ENCODE data around the gene SERPING1.

SERPING1 gene

DNA sequence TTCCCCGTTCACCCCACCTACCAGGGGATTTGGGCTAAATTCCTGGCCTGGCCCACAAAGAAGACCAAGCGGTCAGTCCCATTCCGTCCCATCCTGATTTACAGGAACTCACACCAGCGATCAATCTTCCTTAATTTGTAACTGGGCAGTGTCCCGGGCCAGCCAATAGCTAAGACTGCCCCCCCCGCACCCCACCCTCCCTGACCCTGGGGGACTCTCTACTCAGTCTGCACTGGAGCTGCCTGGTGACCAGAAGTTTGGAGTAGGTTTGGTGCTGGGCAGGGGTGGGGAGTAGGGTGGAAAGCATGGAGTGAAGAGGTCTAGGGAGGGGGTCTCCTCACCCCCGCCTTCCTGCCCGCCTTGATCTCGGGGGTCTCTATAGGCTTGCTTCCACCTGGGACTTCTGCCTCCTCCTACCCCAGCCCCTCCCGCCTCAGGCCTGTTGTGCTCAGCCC, at the start of gene SERPING1:
Gene SERPING1 (plus strand): TSS at position 225 of the 455 bp plus-strand sequence. CDS start 586 bp downstream, outside the sequence.
- DNase-seq: no peak

DNA sequence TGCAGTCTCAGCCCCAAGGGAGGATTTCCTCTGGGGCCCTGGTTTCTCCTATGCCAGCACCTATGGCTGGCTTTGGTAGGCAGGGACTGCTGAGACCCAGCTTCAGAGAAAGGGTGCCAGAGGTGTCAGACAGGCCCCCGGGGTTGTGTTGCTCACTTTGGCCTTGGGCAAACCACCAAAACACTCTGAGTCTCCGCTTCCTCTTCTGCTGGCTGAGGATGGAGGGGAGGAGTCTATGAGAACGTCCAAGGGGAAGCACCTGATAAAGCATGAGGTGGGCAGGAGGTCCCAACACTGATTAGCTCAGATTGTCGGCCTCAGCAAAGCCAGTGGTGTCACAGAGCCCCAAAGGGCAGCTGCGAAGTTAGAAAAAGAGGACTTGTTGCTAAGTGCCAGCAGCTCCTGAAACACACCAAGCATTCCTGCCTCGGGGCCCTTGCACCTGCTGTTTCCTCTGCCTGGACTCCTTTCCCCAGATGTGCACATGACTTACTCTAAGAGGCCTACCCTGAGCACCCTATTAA, 49.6 kb upstream of the SERPING1 start:
- peak; percentile 9 for DNase-seq

DNA sequence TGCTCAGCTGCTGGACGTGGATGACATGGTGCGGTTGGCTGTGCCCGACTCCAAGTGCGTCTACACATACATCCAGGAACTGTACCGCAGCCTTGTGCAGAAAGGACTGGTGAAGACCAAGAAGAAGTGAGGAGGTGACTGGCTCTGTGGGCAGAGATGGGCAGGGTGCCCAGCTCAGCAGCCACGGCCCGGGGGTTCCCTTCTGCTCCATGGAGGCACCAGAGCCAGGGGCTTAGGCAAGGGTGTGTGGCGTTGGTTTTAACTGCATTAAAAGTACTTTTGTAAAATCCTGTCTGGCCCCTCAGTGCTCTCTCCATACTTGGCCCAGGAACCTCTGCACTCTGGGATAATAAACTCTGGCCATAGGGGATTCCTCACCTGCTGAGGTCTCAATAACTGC, 47.5 kb upstream of the SERPING1 start:
- no peak for DNase-seq

DNA sequence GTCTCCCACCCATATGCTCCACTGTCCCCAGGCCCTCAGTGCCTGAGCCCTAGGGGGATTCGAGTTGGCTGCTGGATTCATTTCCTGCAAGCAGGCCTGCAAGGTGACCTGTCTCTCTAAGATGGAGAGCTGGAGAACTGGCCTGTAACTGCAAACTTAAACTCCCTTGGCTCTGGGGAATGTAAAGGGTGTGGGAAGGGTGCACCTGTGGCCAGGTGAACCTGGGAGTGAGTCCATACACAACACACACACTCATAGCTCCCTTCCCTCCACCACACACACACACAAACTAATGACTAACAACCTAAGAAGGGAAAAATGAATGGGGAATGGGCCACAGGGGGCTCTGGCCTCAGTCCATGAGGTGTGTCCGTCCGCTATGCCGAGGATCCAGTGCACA, 45.5 kb upstream of the SERPING1 start:
- no peak for DNase-seq

DNA sequence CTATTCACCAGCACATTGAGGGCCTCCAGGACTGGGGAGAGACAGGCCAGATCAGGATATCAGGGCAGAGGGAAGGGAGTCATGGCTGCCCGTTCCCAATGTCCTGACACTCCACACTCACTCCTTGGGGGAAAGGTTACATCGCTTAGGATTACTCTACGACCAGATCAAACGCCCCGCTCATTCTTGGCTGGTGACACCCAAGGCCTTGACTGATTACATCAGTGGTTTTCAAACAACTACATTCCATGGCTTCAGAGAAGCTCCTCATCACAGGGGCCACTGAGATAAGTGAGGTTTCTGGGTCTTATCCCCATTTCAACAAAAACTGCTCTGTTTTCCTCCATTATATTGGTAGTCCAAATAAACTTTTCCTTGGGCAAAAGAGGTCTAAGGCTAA, 45.0 kb upstream of the SERPING1 start:
- DNase-seq: no peak

DNA sequence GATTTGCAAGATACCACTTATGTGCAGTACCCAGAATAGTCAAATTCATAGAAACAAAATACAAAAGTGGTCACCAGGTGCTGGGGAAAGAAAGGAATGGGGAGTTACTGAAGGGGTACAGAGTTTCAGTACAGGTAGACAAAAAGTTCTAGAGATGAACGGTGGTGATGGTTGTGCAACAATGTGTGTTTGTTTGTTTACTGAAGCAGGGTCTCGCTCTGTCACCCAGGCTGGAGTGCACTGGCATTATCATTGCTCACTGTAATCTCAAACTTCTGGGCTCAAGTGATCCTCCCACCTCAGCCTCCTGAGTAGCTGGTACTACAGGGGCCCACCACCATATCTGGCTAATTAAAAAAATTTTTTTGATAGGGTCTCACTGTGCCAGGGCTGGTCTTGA, 42.1 kb upstream of the SERPING1 start:
- DNase-seq: no peak

DNA sequence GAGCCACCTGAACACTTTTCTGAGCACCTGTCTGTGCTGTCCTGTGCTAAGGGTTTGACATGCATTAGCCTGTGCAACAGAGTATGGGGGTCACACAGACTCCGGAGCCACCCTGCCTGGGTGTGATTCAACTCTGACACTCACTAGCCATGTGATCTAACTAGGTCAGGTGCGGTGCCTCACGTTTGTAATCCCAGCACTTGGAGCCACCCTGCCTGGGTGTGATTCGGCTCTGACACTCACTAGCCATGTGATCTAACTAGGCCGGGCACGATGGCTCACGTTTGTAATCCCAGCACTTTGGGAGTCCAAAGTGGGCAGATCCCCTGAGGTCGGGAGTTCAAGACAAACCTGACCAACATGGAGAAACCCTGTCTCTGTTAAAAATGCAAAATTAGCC, 41.4 kb upstream of the SERPING1 start:
- no peak for DNase-seq

DNA sequence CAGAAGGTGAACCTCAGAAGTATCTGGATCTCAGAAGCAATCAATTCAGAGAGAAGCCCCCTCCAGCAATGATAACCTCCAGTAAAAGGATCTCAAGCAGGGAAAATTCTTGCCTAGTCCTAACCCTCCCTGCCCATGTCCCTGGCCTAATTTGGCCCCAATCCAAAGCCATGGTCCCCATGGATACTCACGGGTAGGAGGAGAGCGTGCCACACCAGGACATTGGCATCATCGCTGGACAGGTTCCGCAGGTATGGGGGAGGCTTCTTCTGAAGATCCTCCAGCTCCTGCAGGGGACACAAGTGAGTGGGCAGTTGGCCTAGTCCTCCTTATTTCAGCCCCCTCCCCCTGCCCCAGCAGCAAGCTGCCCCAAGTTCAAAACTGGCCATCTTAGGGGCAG, 37.3 kb upstream of the SERPING1 start:
- no peak for DNase-seq

DNA sequence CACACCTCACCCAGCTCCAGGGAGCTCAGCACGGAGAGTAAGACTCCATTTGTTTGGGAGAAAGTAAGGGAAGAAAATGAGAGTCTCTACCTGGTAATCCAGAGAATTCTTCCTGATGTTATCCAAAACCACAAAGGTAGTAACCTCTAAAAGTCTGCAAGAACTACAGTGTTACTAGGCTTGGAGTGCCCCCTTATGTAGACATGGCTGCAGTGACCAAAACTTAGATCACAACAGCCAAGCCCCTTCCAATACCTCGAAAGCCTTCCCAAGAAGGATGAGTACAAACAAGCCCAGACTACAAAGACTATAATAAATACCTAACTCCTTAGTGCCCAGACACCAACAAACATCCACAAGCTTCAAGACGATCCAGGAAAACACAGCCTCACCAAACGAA, 34.9 kb upstream of the SERPING1 start:
- no peak for DNase-seq

DNA sequence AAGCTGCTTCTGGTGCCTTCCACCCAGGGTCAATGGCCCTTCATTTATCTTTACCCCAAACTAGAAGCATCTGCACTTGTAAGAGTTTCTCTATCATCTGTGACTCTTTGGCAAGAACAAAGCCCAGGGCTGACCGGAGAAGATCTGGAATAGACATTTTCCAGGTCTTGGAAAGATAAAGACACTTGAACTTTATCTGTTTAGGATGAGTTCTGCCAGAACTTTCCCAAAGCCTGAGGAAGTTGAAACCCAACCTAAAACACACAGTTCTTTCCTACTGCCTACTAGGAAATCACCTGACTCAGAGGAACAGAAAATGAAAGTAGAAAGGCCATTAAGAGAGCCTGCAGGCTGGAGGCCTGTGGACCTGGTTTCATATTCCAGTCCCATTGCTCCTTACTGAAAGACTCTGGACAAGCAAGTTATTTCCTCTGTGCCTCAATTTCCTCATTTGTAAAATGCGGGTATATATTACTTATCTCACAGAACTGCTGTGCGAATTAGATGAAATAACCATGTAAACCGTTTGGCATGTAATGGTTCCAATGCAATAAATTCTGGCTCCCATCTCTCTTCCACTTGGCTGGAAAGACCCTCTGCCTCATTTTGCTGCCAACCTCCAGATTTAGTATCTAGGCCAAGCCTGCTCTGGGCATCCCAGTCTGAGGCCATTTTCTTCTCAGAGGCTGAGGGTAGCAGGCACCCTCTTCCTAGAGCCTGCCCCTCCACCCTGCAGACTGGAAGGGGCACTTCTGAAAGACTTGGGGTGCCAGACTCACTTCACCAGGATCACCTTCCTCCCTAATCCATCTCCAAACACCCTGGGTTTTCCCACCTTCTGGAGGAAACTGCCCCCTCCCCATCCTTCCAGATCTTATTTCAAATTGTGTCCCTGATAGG, 31.2 kb upstream of the SERPING1 start:
- DNase-seq: no peak

DNA sequence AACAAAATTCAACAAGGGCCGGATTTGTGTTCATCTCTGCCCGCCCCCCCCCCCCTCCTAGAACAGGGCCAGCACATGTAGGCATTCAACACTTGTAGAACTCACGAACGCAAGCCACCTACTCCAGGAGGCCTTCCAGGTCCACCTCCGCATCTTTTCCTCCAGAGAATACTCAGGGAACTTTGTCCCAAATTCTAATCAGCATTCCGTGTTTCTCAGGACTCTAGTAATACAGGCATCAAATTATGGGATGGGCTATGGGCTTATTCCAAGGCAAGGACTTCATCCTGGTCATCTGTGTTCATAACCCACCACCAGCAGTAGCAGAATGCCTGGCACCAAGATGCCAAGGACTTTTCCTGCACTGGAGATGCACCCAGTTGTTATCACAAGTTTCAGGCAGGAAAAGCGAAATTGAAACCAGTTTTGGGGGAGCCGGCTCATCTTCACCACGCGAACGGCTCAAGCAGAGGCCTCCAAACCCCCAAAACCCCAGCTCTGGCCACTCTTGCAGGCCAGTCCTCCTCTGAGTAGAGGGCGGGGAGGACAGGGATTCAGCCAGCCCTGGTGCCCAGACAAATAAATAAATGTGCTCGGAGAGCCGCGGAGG, 30.5 kb upstream of the SERPING1 start:
- DNase-seq: peak; percentile 13

DNA sequence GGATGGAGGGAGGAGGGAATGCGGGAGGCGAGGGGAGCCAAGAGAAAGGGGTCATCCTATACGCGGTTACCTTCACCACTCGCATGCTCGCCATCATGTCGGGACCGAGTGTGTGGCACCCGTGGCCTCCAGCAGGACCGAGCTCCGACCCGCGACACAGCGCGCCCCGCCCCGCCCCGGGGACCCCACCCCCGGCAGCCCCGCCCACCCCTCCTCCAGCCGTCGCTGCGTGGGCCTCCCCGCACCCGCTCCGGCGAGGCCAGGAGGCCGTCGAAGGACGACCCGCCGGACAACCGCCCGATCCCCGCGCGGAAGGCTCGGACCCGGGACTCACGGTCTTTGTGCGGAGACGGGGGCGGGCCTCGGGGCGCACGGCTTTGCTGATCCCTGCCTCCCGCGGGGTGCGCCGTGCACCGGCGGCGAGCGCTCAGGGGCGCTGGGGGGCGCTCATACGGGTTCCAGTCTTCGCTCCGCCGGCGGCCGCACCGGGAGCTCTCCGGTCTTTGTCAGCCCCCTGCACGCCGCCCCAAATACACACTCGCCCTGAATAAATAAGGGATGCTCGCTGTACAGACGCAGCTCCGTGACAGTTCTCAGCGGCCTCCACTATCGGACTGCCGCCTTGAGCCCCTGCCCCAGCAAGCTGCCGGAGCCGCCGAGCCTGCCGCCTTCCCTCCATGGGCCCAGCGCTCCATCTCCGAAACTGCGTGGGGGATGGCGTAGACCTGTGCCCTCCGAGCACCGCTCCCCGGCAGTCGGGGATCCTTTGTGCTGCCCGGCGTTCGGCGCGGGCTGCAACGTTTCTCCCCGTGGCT, 29.8 kb upstream of the SERPING1 start, which contains the start of gene UBE2L6:
Gene UBE2L6 (minus strand): TSS at position 158 of the 815 bp plus-strand sequence. CDS start 61 bp downstream, at position 97.
- peak; percentile 49 for DNase-seq

DNA sequence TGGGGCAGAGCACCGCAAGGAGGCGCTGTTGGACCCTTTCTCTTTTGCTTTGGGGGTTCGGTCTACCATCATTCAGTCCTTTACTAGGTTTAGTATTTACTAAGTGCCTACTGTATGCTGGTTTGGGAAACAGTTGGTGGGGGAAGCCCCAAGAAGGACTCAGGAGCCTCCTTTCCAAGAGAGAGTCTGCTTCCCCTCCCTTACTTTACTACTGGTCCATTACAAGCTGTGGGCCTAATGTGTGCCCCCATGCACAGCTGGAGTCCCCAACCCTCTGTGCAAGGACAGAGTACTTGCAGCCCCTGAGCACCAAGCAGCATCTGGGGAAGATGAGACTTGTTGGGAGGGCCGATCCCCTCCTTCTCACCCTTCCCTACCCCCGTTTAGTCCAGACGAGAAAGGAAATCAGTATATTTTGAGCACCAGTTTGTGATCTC, 29.1 kb upstream of the SERPING1 start:
- DNase-seq: peak; percentile 89

DNA sequence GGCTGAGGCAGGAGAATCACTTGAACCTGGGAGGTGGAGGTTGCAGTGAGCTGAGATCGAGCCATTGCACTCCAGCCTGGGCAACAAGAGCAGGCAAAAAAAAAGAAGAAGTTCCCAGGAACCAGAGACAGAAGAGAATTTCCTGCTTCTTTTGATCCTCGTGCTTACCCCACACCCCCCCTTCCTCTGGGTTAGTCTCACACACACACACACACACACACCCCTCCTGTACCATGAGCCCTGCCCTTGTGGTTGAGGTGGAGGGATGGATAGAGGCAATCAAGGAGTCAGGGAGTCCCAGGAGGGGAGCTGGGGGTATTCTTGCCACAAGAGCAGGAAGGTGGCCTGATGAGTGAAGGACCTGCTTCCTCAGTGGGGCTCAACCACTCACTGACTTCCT, 25.9 kb upstream of the SERPING1 start:
- DNase-seq: no peak

DNA sequence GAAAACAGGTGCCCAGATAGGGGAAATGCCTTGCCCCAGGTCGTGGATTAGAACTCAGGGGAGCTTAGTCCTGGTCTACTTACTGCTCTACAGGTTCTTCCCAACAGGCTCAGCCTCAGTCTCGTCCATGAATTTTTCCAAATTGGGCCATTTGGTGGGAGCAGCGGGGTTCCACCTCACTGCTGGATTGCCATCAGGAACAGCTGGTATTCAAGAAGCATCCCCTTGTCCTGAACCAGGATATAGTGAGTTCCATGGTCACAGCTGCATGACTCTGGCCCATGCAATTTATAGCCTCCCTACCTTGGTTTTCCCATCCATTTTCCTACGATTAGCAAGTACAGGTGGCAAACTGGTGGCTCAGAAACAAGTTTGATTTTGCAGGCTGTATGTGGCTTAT, 23.4 kb upstream of the SERPING1 start:
- no peak for DNase-seq

DNA sequence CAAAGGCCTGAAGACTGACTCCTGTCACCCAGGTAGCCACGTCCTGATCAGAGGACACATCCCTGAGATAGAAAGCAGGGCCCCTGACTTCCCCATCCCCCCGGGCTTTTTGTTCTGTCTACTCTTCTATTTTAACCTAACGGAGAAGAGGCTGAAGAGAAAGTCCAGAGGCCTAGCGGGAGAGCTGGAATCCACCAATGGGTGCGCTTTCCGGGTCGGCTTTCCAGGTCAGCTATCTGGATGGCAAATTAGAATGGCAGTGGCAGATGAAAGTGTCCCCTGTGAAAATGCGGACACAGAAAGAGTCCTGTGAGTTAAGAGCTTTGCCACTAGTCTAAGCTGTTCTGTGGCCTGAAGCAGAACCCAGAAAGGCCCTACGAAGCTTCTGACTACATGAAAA, 13.1 kb upstream of the SERPING1 start:
- DNase-seq: no peak

DNA sequence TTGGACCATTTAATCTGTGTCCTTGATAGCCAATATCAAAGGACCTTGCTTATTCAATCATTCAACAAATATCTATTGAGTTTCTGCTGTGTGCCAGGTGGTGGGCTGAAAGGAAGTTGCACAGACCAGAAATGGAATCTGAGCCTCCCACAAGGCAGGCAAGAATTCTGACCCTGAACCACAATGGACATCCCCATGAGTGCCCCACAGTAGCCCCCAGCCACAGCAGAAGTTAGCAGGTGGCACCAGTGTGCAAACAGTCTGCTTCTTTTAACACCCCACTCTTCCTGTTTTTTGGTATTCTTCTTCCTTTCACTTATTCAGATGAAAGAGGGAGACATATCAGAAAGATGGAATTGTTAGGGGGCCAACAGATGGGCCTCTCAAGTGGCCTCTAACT, 12.2 kb upstream of the SERPING1 start:
- no peak for DNase-seq

DNA sequence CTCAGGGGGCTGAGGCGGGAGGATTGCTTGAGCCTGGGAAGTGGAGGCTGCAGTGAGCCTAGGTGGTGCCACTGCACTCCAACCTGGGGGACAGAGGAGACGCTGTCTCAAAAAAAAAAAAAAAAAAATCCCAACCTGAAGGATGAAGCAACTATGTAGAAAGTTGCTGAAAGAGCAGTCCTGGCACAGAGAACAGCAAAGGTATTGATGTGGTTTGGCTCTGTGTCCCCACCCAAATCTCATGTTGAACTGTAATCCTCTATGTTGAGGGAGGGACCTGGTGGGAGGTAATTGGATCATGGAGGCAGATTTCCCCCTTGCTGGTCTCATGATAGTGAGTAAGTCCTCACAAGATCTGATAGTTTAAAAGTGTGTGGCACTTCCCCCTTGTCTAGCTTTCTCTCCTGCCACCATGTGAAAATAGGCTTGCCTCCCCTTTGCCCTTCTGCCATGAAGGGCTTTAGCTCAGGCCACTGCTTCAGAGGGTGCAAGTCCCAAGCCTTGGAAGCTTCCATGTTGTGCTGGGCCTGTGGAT, 10.7 kb upstream of the SERPING1 start:
- DNase-seq: no peak

DNA sequence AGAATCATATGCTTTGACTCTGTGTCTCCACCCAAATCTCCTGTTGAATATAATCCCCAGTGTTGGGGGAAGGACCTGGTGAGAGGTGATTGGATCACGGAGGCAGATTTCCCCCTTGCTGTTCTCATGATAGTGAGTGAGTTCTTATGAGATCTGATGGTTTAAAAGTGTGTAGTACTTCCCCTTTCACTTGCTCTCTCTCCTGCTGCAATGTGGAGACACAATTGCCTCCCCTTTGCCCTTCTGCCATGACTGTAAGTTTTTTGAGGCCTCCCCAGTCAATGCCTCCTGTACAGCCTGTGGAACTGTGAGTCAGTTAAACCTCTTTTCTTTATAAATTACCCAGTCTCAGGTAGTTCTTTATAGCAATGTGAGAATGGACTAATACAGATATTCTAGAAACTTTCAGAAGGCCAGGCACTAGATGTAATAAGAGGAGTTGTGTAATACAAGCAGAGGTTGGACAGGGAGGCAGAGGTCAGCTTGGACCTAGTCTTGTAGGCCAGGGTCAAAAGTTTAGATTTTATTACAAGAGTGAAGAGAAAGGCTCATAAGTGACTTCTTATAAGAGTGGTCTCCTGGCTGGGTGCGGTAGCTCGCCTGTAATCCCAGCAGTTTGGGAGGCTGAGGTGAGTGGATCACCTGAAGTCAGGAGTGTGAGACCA, 9.3 kb upstream of the SERPING1 start:
- DNase-seq: no peak

DNA sequence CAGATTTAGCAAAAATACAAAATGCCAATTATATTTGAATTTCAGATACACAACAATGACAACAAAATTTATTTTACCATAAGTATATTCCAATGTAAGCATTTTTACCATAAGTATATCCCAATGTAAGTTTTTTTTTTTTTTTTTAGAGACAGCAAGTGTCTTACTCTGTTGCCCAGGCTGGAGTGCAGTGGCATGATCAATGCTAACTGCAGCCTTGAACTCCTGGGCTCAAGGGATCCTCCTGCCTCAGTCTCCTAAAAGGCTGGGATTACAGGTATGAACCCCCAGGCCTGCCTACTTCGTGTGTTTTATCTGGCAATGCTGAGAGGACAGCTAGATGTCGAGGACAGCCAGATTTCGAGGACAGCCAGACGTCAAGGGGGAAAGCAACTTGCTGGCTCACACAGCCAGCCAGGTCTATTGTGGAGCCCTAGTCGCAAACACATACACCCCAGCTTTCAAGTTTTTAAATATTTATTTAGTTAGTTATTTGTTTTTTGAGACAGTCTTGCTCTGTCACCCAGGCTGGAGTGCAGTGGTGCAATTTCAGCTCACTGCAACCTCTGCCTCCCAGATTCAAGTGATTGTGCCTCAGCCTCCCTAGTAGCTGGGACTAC, 1.1 kb upstream of the SERPING1 start:
- no peak for DNase-seq

Measured in activated gamma-delta T cell treated with Interleukin-2 at 50 U/mL for 16 hours (primary cell).